HG03159 (cell line): ENCODE results near the gene NMBR.
"Not testable (repeated sequence)": the region's sequence is repeated elsewhere in the genome, so short reads cannot be mapped to it uniquely, and the experiment has no call there.

Experiments
- ATAC-seq: cut with Tn5 transposase; IDR thresholded peaks from one replicate; pipeline ENCODE4 v1.9.1; 2021; ENCODE audit warnings: mild to moderate bottlenecking, moderate library complexity; ENCODE audit not compliant: unreplicated experiment

Gene NMBR

GRCh38 chr6:142155895-142156757 lies 9.2 kb upstream of the NMBR start:
- peak; percentile 54 for ATAC-seq

- ATAC-seq, result no peak
Measured at GRCh38 chr6:142155091-142155490, 8.2 kb upstream of the NMBR start.

GRCh38 chr6:142154336-142154735 lies 7.4 kb upstream of the NMBR start:
- ATAC-seq, result no peak

GRCh38 chr6:142153196-142153595 lies 6.3 kb upstream of the NMBR start:
- no peak for ATAC-seq

GRCh38 chr6:142152746-142153145 lies 5.8 kb upstream of the NMBR start:
- no peak for ATAC-seq

GRCh38 chr6:142141531-142141930 lies 5.4 kb downstream of the NMBR start:
- not testable (repeated sequence) for ATAC-seq

GRCh38 chr6:142138876-142139275 lies 8.0 kb downstream of the NMBR start:
- ATAC-seq, result no peak

- no peak for ATAC-seq
Measured at GRCh38 chr6:142132625-142133024, 14.3 kb downstream of the NMBR start, which contains the start of gene GJE1. GJE1 (plus strand) TSS chr6:142132925; CDS start chr6:142133159, 234 bp downstream.

- ATAC-seq, result no peak
Measured at GRCh38 chr6:142130814-142131213, 16.1 kb downstream of the NMBR start.

- no peak for ATAC-seq
Measured at GRCh38 chr6:142121342-142121741, 25.6 kb downstream of the NMBR start.

- ATAC-seq, result no peak
Measured at GRCh38 chr6:142118925-142119324, 28.0 kb downstream of the NMBR start.

- ATAC-seq, result no peak
Measured at GRCh38 chr6:142118328-142118727, 28.6 kb downstream of the NMBR start.

- ATAC-seq, result no peak
Measured at GRCh38 chr6:142117366-142117765, 29.6 kb downstream of the NMBR start.

GRCh38 chr6:142112451-142113061 lies 34.4 kb downstream of the NMBR start:
- peak; percentile 81 for ATAC-seq

- ATAC-seq, result not testable (repeated sequence)
Measured at GRCh38 chr6:142110820-142111219, 36.1 kb downstream of the NMBR start.

GRCh38 chr6:142104820-142105219 lies 42.1 kb downstream of the NMBR start:
- not testable (repeated sequence) for ATAC-seq

GRCh38 chr6:142088858-142089216 lies 58.1 kb downstream of the NMBR start:
- ATAC-seq, result no peak

- no peak for ATAC-seq
Measured at GRCh38 chr6:142087950-142088857, 58.7 kb downstream of the NMBR start.

- ATAC-seq, result no peak
Measured at GRCh38 chr6:142079130-142079529, 67.8 kb downstream of the NMBR start.

GRCh38 chr6:142075516-142076101 lies 71.3 kb downstream of the NMBR start:
- ATAC-seq, result no peak

- ATAC-seq, result no peak
Measured at GRCh38 chr6:142074516-142074915, 72.4 kb downstream of the NMBR start.
